Measurements from ENCODE around the gene SEMA3A.

GRCh38 chr7:84058311-84059076, 136.1 kb downstream of the SEMA3A start:
- no peak for TF ChIP-seq CTCF (IDR thresholded peaks at IDR 0.05)
- no peak for TF ChIP-seq POLR2A (IDR thresholded peaks at IDR 0.05)
